GM19240 (cell line): ENCODE measurements around the gene EEF1B2.
"Not testable (repeated sequence)": the region's sequence is repeated elsewhere in the genome, so short reads cannot be mapped to it uniquely, and the experiment has no call there.

Experiments used
- DNase-seq: peaks from one replicate; pipeline ENCODE4 v3.0.0; 2011; ENCODE audit warnings: low spot score; ENCODE audit not compliant: insufficient read length

Gene EEF1B2

GRCh38 chr2:206159346-206160124 lies at the start of gene EEF1B2, which contains the start of gene NDUFS1:
TSS of gene EEF1B2 (plus strand) at chr2:206159895. CDS start at chr2:206159980, 85 bp downstream.
TSS of gene NDUFS1 (minus strand) at chr2:206159444. CDS start at chr2:206153678, 5,766 bp downstream.
- DNase-seq: peak; percentile 75

DNA sequence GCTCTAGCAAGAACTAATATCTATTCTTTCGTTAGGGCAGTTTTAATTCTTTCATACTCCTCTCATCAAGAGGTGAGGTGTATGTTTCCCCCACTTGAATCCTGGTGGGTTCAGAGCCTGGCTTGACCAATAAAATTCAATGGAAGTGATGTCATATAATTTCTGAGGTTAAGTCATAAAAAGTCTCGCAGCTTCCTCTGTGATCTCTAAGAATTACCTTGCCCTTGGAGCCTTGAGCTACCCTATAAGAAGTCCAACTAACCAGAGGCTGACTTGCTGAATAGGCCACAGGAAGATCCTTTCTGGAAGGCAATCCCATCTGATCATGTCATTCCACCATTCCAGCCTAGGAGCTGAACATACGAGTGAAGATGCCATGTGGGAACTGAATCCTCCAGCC lies 47.6 kb upstream of the EEF1B2 start:
- DNase-seq: no peak

DNA sequence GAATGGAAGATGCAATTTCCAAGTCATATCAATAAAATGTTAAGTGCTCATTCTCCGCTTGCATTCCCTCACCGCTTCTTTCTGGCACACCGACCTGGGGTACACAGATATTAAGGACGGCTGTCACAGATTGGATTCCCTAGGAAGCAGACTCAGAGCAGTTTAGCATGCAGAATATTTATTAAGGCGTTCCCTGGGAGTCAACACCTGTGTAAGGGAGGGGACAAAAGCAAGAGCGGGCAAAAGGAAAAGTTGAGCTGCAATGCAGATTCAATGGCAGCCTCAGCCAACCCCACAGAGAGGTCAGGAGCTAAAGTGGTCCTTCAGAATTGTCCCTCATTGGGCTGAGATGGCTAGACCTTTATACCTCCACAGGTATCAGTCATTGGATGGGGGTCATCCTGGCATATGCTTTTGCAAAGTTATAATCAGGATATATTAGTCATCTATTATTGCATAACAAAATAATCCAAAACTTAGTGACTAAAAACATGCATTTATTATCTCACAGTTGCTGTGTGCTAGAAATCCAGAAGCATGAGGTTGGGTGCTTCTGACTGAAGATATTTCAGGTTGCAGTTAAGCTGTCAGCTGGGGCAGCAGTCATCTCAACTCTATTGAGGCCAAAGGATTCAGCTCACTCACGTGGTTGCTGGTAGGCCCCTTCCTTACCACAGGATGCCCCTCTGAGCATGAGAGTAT lies 46.7 kb upstream of the EEF1B2 start:
- DNase-seq: no peak

GRCh38 chr2:206115026-206115578 lies 44.6 kb upstream of the EEF1B2 start:
- no peak for DNase-seq

DNA sequence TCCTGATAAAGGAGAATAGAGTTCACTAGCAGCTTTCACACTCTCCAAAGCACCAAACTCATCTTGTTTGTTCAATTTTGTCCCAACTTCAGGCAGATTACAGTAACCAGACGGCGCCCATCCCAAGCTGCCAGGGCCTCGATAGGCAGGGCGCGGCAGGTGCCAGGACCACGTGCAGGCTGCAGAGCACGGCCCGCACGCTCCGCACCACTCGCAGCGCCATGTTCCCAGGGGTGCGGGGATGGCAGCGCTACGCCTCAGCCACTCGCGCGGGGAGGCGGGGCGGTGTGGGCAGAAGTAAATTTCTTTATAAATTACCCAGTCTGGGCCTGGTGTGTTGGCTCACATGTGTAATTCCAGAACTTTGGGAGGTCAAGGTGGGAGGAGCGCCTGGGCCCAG lies 43.4 kb upstream of the EEF1B2 start:
- DNase-seq: no peak

DNA sequence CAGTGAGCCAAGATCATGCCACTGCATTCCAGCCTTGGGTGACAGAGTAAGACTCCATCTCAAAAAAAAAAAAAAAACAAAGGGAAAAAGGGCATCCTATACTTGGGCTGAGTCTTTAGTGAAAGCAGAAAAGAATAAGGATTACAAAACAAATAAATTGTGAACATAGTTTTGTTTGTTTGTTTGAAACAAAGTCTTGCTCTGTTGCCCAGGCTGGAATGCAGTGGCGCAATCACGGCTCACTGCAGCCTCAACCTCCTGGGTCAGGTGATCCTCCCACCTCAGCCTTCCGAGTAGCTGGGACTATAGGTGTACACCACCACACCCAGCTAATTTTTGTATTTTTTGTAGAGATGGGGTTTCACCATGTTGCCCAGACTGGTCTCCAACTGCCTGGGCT lies 37.1 kb upstream of the EEF1B2 start:
- DNase-seq: not testable (repeated sequence)

GRCh38 chr2:206125901-206126300 lies 33.8 kb upstream of the EEF1B2 start:
- DNase-seq: no peak

DNA sequence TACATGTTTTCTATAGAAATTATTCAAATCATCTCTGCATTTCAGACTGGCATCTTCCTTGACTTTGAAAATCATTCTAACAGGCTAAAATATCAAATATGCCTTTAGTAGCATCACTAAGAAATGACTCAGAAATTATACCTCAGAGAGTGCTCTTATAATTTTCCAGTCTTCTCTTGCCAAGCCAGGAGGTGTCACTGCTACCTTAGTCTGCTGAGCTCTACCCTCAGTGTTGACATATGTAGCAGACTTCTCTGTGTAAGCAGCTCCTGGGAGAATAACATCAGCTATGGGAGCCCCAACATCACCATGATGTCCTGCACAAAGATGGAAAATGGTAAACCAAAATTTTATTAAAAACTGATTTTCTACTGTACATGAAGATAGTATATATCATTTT lies 32.0 kb upstream of the EEF1B2 start:
- no peak for DNase-seq

DNA sequence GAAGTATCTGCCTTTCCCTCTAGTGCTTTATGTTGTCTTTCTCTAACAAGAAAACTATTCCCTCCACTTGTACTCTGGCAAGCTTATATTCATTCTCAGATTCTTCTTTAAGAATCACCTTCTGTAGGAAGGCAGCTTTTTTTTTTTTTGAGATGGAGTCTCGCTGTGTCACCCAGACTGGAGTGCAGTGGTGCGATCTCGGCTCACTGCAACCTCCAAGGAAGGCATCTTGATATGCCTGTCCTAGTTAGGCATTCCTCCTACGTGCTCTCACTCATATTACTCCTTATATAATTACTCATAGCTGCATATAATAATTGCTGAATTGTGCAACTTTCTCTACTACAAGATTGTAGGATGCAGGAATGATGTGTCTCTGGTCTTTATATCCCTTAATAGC lies 16.2 kb upstream of the EEF1B2 start:
- no peak for DNase-seq

GRCh38 chr2:206144383-206144782 lies 15.3 kb upstream of the EEF1B2 start:
- DNase-seq: no peak

DNA sequence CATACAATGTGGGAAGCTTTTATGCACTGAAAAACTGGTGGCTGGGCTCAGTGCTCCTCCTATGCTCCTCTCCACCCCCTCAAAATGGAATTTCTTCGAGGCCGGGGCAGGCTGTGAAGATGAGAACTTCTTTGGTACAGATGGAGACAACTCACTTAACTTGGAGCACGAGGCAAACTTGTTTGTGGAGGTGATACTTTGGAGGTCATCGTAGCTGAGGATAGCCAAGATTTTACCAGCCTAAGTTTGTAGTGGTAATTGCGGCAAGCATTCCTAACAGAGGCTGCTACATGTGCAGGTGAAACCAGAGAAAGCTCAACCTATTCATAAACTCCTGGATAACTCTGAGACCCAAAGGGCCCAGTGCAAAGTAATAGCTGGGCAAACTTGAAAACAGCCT lies 14.0 kb upstream of the EEF1B2 start:
- no peak for DNase-seq

- DNase-seq: no peak
These were observed 10.4 kb upstream of the EEF1B2 start for GRCh38 chr2:206149330-206149729.

DNA sequence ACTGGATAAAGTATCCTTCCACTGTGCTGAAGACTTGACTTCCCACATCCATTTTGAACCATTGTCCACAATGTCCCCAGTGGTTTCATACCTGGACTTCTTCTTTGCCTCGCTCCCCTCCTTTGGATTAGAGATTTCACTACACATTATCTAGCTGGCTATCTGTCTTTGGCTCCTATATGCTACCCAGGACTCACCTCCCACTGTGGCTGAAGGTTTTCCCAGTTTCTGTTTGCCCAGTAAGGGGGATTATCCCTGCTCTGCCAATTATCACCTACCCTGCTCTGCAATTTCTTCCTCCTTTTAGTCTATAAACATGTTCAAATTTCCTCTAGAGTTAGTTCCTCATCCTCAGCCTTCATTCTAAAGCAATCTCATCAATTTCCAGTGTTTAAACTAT lies 9.5 kb upstream of the EEF1B2 start:
- DNase-seq: no peak

GRCh38 chr2:206150631-206151030 lies 9.1 kb upstream of the EEF1B2 start:
- no peak for DNase-seq

DNA sequence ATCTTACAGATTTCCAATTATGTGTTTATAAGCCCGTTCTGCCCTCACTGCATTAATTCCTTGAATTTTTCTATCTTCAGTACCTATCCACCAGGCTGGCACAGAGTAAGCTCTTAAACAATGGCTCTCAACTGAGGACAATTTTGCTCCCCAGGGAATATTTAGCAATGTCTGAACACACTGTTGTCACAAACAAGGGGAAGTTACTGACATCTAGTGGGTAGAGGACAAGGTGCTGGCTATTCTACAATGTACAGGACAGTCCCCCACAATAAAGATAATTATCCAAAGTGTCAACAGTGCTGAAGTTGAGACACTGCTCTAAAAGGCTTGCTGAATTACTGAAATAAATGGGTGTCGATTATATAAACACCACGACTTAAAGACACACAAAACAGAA lies 5.5 kb upstream of the EEF1B2 start:
- DNase-seq: no peak

GRCh38 chr2:206157014-206157413 lies 2.7 kb upstream of the EEF1B2 start:
- not testable (repeated sequence) for DNase-seq

GRCh38 chr2:206158563-206159345 lies 941 bp upstream of the EEF1B2 start:
- DNase-seq: no peak

DNA sequence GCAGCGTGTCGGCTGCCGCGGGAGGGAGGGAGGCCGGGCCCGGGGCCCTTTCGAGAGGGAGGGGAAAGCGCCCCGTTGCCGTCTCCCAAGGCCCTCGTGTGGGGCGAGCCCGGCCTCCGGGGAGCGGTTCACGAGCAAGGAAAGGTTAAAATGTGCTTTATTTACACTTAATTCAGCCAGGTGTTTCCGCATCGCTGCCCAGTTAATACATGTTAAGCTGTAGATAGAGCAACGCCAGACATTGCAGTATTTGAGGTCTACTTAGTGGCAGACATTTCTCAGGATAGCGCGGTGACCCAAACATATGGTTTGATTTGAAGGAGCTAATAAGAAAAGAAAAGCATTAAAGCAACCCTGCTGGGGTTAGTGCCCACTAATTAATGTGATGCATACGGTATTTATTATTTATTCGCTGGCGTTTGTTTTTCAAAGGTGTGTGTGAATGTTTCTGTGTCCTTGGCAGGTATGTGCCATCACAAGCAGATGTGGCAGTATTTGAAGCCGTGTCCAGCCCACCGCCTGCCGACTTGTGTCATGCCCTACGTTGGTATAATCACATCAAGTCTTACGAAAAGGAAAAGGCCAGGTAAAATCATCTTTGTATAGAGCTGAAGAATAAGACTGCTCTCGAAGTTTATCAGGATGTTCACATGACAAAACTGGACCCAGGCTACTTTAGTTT lies 571 bp downstream of the EEF1B2 start:
- peak; percentile 29 for DNase-seq

DNA sequence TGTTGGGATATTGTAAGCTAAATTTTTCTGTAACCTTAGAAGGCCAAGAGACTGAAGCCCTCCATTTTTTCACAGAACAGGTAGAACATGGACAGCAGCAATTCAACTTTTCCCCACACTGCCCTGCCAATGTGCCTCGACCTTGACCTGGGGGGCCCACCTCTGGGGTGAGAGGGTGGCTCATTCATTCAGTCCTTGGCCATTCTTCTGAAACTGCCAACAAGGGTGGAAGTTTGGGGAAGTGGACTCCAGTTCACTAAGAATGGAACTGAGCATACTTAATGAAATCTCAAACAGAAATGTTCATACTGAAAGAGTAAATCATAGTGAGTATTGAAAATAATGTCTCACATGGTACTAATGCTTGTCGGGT lies 1.1 kb downstream of the EEF1B2 start:
- no peak for DNase-seq

- not testable (repeated sequence) for DNase-seq
These were observed 2.7 kb downstream of the EEF1B2 start for GRCh38 chr2:206162401-206162800.

GRCh38 chr2:206163251-206163880 lies 3.7 kb downstream of the EEF1B2 start:
- no peak for DNase-seq
